ENCODE results near the gene KCTD15.

The KCTD15 gene

GRCh38 chr19:33752018-33752800 lies 44.5 kb upstream of the KCTD15 start:
- TF ChIP-seq EZH2phosphoT487 (conservative IDR thresholded peaks at IDR 0.05; ENCODE audit: low read length) (no peak), CTCF (IDR thresholded peaks at IDR 0.05; ENCODE audit: insufficient read depth, low read length, poor library complexity, severe bottlenecking) (no peak)
- no peaks in the 10 kb centered on the region for H4K20me1 ChIP-seq (ENCODE audit: low read depth, low read length)
- no peaks in the 10 kb centered on the region for H3K36me3 ChIP-seq (ENCODE audit: low read length)
- no peaks in the 10 kb centered on the region for H3F3A ChIP-seq (ENCODE audit: insufficient read depth)
- H3K4me2 ChIP-seq (ENCODE audit: low read depth, low read length, poor library complexity, severe bottlenecking) = no peak overlapping the region
- no peaks in the 10 kb centered on the region for H3K79me2 ChIP-seq (ENCODE audit: insufficient read depth, low read length)
- no peaks in the 10 kb centered on the region for H3K27me3 ChIP-seq (ENCODE audit: low read length)
- H2AFZ ChIP-seq (ENCODE audit: low read depth, low read length, severe bottlenecking) = no peak overlapping the region
- H3K9ac ChIP-seq (ENCODE audit: low read length) = no peak overlapping the region
- no peaks in the 10 kb centered on the region for H3K9me3 ChIP-seq (ENCODE audit: insufficient read depth, low read length)
- no peak overlapping the region for H3K4me3 ChIP-seq (ENCODE audit: insufficient read depth, low read length, poor library complexity, severe bottlenecking)
- no peaks in the 10 kb centered on the region for H3K9me2 ChIP-seq (replicated peaks; ENCODE audit: insufficient read depth, low read length)
- no peak overlapping the region for H3K27ac ChIP-seq (ENCODE audit: low read depth, low read length)

- H3K79me2 ChIP-seq (ENCODE audit: insufficient read depth, low read length) = no peaks in the 10 kb centered on the region
- H3K9me2 ChIP-seq (replicated peaks; ENCODE audit: insufficient read depth, low read length) = no peaks in the 10 kb centered on the region
- H3K4me2 ChIP-seq (ENCODE audit: low read depth, low read length, poor library complexity, severe bottlenecking) = no peak overlapping the region
- H3K9me3 ChIP-seq (ENCODE audit: insufficient read depth, low read length) = no peaks in the 10 kb centered on the region
- H3K27me3 ChIP-seq (ENCODE audit: low read length) = no peaks in the 10 kb centered on the region
- no peaks in the 10 kb centered on the region for H3K36me3 ChIP-seq (ENCODE audit: low read length)
- H2AFZ ChIP-seq (ENCODE audit: low read depth, low read length, severe bottlenecking) = no peak overlapping the region
- no peaks in the 10 kb centered on the region for H3F3A ChIP-seq (ENCODE audit: insufficient read depth)
- H3K4me3 ChIP-seq (ENCODE audit: insufficient read depth, low read length, poor library complexity, severe bottlenecking) = no peak overlapping the region
- H3K9ac ChIP-seq (ENCODE audit: low read length) = no peak overlapping the region
- TF ChIP-seq CTCF (IDR thresholded peaks at IDR 0.05; ENCODE audit: insufficient read depth, low read length, poor library complexity, severe bottlenecking) (no peak), EZH2phosphoT487 (conservative IDR thresholded peaks at IDR 0.05; ENCODE audit: low read length) (no peak)
- no peaks in the 10 kb centered on the region for H4K20me1 ChIP-seq (ENCODE audit: low read depth, low read length)
- H3K27ac ChIP-seq (ENCODE audit: low read depth, low read length) = no peak overlapping the region
These were observed 43.7 kb upstream of the KCTD15 start for GRCh38 chr19:33752945-33753344.

- TF ChIP-seq EZH2phosphoT487 (conservative IDR thresholded peaks at IDR 0.05; ENCODE audit: low read length) (no peak), CTCF (IDR thresholded peaks at IDR 0.05; ENCODE audit: insufficient read depth, low read length, poor library complexity, severe bottlenecking) (no peak)
- H3K4me2 ChIP-seq (ENCODE audit: low read depth, low read length, poor library complexity, severe bottlenecking) = no peak overlapping the region
- no peak overlapping the region for H3K9ac ChIP-seq (ENCODE audit: low read length)
These were observed 42.3 kb upstream of the KCTD15 start for GRCh38 chr19:33754361-33754760.

More at GRCh38 chr19:33754361-33754760, 42.3 kb upstream of the KCTD15 start:
- H3K9me2 ChIP-seq (replicated peaks; ENCODE audit: insufficient read depth, low read length) = no peaks in the 10 kb centered on the region
- H3F3A ChIP-seq (ENCODE audit: insufficient read depth) = no peaks in the 10 kb centered on the region
- H3K79me2 ChIP-seq (ENCODE audit: insufficient read depth, low read length) = no peaks in the 10 kb centered on the region
- H4K20me1 ChIP-seq (ENCODE audit: low read depth, low read length) = no peaks in the 10 kb centered on the region
- no peaks in the 10 kb centered on the region for H3K9me3 ChIP-seq (ENCODE audit: insufficient read depth, low read length)
- no peak overlapping the region for H3K27ac ChIP-seq (ENCODE audit: low read depth, low read length)
- no peaks in the 10 kb centered on the region for H3K27me3 ChIP-seq (ENCODE audit: low read length)
- no peak overlapping the region for H3K4me3 ChIP-seq (ENCODE audit: insufficient read depth, low read length, poor library complexity, severe bottlenecking)
- H3K36me3 ChIP-seq (ENCODE audit: low read length) = no peaks in the 10 kb centered on the region
- no peak overlapping the region for H2AFZ ChIP-seq (ENCODE audit: low read depth, low read length, severe bottlenecking)
